COR-L47 (cell line): ENCODE data around the gene CRYZ.
"Not testable (repeated sequence)": the region's sequence is repeated elsewhere in the genome, so short reads cannot be mapped to it uniquely, and the experiment has no call there.

ENCODE experiments used
- DNase-seq: peaks from one replicate; lab custom pipeline; 2025; lab: John Stamatoyannopoulos, UW

The CRYZ gene

GRCh38 chr1:74681001-74681400 is 51.8 kb downstream of the CRYZ start:
- DNase-seq = no peak

GRCh38 chr1:74679811-74680210 is 53.0 kb downstream of the CRYZ start:
- DNase-seq = no peak

GRCh38 chr1:74677926-74678325 is 54.9 kb downstream of the CRYZ start:
- DNase-seq = no peak

- no peak for DNase-seq
Observed at GRCh38 chr1:74674278-74675048, 58.4 kb downstream of the CRYZ start.

GRCh38 chr1:74673351-74674111 is 59.3 kb downstream of the CRYZ start, which contains the start of gene ERICH3:
Gene ERICH3 (minus strand): TSS chr1:74673792. CDS start chr1:74673519, 273 bp downstream.
- DNase-seq = peak; percentile 76

- DNase-seq = not testable (repeated sequence)
Observed at GRCh38 chr1:74670866-74671265, 62.0 kb downstream of the CRYZ start.
